Parathyroid adenoma (tissue), 2 donors: ENCODE measurements around the gene COL1A2.
A peak's percentile ranks its signal among the peaks of the same experiment; 100 is the strongest.

Experiments
- H2AFZ ChIP-seq: fragments of 300-600 bp; sonication (generic); one replicate; pipeline ENCODE4 v1.7.0; 2017; ENCODE audit warnings: antibody characterized with exemption, mild to moderate bottlenecking
- H3K27ac ChIP-seq: fragments of 300-600 bp; sonication (generic); one replicate; pipeline ENCODE4 v1.7.0; 2017
- H3K27me3 ChIP-seq: fragments of 300-600 bp; sonication (generic); one replicate; pipeline ENCODE4 v1.7.0; 2017; ENCODE audit warnings: low read length; ENCODE audit not compliant: control insufficient read depth, insufficient read depth
- H3K36me3 ChIP-seq: fragments of 300-600 bp; sonication (generic); one replicate; pipeline ENCODE4 v1.7.0; 2017; ENCODE audit warnings: low read length; ENCODE audit not compliant: control insufficient read depth, insufficient read depth
- H3K4me1 ChIP-seq: fragments of 300-600 bp; sonication (generic); one replicate; pipeline ENCODE4 v1.7.0; 2017; ENCODE audit warnings: control low read depth
- H3K4me2 ChIP-seq: fragments of 300-600 bp; sonication (generic); one replicate; pipeline ENCODE4 v1.7.0; 2017; ENCODE audit warnings: low read length
- H3K4me3 ChIP-seq: fragments of 300-600 bp; sonication (generic); one replicate; pipeline ENCODE4 v1.7.0; 2017; ENCODE audit warnings: low read depth, low read length
- H3K79me2 ChIP-seq: fragments of 300-600 bp; sonication (generic); one replicate; pipeline ENCODE4 v1.7.0; 2017; ENCODE audit warnings: control low read depth
- H3K9ac ChIP-seq: fragments of 300-600 bp; sonication (generic); one replicate; pipeline ENCODE4 v1.7.0; 2017; ENCODE audit warnings: mild to moderate bottlenecking
- H3K9me3 ChIP-seq: fragments of 300-600 bp; sonication (generic); one replicate; pipeline ENCODE4 v1.7.0; 2017; ENCODE audit warnings: low read length; ENCODE audit not compliant: control insufficient read depth
- TF ChIP-seq, protein P1 (sequence below): fragments of 300-600 bp; sonication (generic); IDR thresholded peaks from one replicate; pipeline ENCODE4 v1.7.0; 2017; ENCODE audit warnings: antibody characterized with exemption, mild to moderate bottlenecking
- donor health status: primary hyperparathyroidism.

The COL1A2 gene

DNA sequence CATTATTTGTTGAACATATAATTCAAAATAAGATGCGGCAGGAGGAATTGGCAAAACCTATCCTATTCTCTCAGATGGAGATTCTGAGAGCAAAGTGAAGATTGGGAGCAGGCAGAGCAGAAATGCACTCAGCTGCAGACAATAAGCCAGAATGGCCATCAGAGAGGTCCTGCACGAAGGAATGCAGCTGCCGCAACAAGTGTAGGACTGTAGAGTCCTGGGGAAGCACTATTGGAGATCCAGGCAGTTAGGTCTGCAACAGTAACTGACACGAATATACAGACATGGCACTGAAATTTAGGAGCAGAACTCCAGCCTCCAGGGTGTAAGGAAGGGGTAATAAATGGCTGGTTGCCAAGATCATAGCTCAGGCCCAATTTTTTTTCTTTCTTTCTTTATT, 10.4 kb upstream of the COL1A2 start:
- no peak overlapping the region for H2AFZ ChIP-seq
- H3K9me3 ChIP-seq: no peaks in the 10 kb centered on the region
- H3K27ac ChIP-seq: no peak overlapping the region
- H3K9ac ChIP-seq: no peak overlapping the region
- no peak overlapping the region for H3K4me2 ChIP-seq
- no peaks in the 10 kb centered on the region for H3K27me3 ChIP-seq
- H3K4me3 ChIP-seq: no peak overlapping the region
- no peaks in the 10 kb centered on the region for H3K4me1 ChIP-seq
- no peaks in the 10 kb centered on the region for H3K79me2 ChIP-seq
- no peaks in the 10 kb centered on the region for H3K36me3 ChIP-seq
- TF ChIP-seq, protein P1, sequence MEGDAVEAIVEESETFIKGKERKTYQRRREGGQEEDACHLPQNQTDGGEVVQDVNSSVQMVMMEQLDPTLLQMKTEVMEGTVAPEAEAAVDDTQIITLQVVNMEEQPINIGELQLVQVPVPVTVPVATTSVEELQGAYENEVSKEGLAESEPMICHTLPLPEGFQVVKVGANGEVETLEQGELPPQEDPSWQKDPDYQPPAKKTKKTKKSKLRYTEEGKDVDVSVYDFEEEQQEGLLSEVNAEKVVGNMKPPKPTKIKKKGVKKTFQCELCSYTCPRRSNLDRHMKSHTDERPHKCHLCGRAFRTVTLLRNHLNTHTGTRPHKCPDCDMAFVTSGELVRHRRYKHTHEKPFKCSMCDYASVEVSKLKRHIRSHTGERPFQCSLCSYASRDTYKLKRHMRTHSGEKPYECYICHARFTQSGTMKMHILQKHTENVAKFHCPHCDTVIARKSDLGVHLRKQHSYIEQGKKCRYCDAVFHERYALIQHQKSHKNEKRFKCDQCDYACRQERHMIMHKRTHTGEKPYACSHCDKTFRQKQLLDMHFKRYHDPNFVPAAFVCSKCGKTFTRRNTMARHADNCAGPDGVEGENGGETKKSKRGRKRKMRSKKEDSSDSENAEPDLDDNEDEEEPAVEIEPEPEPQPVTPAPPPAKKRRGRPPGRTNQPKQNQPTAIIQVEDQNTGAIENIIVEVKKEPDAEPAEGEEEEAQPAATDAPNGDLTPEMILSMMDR: no peak

DNA sequence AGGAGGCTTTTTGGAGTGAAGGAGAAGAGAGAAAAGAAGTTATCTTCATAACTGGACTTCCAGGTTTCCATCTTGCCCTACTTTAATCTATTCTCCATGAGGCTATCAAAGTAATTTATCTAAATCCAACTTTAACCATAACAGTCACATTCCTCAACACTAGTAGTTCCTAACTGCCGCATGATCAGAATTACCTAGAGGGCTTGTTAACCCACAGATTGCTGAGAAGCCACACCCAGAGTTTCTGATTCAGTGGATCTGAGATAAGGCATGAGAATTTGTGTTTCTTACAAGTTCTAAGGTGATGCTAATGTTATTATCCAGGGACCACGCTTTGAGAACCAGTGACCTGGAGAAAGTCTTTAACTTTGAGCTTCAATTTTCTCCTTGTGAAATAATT, 8.3 kb upstream of the COL1A2 start:
- Histone ChIP-seq H3K9me3 (no peaks in the 10 kb centered on the region), H3K4me2 (no peak overlapping the region), H3K27ac (no peak overlapping the region), H3K4me1 (no peaks in the 10 kb centered on the region), H3K9ac (no peak overlapping the region), H3K36me3 (no peaks in the 10 kb centered on the region), H2AFZ (no peak overlapping the region), H3K27me3 (no peaks in the 10 kb centered on the region), H3K4me3 (no peak overlapping the region), H3K79me2 (no peaks in the 10 kb centered on the region)
- TF ChIP-seq, protein P1: no peak

DNA sequence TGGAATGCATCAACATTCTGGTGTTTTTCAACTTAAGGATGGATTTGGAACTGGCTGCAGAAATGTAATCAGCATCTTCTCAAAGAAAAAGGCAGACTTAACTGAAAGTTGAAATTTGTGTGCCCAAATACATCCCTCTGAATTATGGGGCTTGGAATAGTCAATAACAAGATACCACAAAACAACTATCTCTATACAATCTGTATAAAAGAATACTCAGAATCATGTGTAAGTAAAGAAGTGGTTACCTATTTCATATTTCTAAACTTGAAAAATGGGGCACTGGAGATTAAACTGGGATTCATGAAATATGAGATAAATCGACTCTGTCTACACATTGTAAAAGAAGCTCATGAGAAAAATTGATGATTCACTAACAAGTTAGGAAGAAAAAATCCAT, 6.2 kb upstream of the COL1A2 start:
- TF ChIP-seq, protein P1: no peak
- no peak overlapping the region for H3K27ac ChIP-seq
- H3K4me1 ChIP-seq: peaks cover 2% of the 10 kb centered on the region
- H3K27me3 ChIP-seq: no peaks in the 10 kb centered on the region
- no peak overlapping the region for H3K4me3 ChIP-seq
- no peaks in the 10 kb centered on the region for H3K79me2 ChIP-seq
- H3K36me3 ChIP-seq: no peaks in the 10 kb centered on the region
- H3K4me2 ChIP-seq: no peak overlapping the region
- no peaks in the 10 kb centered on the region for H3K9me3 ChIP-seq
- no peak overlapping the region for H3K9ac ChIP-seq
- no peak overlapping the region for H2AFZ ChIP-seq

DNA sequence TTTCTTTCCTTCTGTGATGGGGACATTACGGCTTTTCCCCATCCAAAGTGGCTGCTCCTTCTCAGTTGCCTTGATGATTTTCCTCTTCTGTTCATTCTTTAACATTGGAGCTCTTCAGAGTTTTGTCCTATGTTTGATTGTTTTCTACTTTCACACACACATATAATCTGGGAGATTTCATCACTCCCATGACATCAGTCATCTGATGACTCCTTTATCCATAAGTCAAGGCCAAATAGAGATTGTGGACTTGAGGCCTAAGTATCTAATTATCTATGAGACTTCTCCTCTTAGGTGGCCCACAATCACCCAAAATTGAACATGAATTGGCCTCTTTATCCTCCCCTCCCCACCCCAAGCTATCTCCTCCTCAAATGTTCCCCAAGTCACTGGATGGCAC, 5.3 kb upstream of the COL1A2 start:
- H3K27me3 ChIP-seq: no peaks in the 10 kb centered on the region
- no peaks in the 10 kb centered on the region for H3K9me3 ChIP-seq
- H3K79me2 ChIP-seq: no peaks in the 10 kb centered on the region
- no peak overlapping the region for H2AFZ ChIP-seq
- TF ChIP-seq, protein P1: no peak
- H3K4me1 ChIP-seq: peaks cover 2% of the 10 kb centered on the region
- H3K27ac ChIP-seq: no peak overlapping the region
- no peak overlapping the region for H3K4me3 ChIP-seq
- no peaks in the 10 kb centered on the region for H3K36me3 ChIP-seq
- no peak overlapping the region for H3K9ac ChIP-seq
- no peak overlapping the region for H3K4me2 ChIP-seq

DNA sequence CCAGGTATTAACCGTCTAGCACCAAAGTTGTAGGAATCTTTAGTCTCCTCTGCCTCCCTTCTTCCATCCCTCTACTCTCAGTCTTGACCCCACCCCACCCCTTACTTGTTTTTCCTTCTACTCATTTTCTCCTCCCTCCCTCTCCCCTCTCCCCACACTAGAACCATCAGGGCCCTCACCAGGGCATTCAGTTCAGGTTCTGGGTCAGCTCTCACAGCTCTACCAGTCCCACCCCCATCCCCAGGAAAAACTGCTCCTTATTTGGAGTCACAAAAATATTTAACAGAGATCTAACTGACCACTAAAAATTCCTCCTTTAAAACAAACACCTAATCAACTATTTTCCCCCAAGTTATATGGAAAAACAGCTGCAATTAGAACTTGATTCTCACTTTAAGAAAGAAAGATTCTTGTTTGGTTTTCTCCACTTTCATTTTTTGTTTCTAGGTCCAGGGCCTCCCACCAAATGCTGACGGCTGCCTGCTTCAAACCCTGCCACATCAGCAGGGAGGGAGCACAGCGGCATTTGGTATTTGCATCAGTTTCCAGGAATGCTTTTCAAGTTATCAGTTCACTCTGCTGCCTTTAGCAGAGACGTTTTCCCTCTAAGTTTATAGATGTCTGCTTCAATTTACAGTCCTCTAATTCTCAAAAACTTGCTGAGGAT, 2.8 kb upstream of the COL1A2 start:
- Histone ChIP-seq H3K4me3 (no peak overlapping the region), H3K9ac (no peak overlapping the region), H3K27me3 (no peaks in the 10 kb centered on the region), H3K4me2 (no peak overlapping the region), H3K79me2 (no peaks in the 10 kb centered on the region), H2AFZ (peak overlapping the region; percentile 34), H3K27ac (no peak overlapping the region), H3K9me3 (no peaks in the 10 kb centered on the region), H3K4me1 (peaks cover 2% of the 10 kb centered on the region), H3K36me3 (no peaks in the 10 kb centered on the region)
- TF ChIP-seq, protein P1: no peak
